Activated naive CD8-positive, alpha-beta T cell treated with anti-CD3 and anti-CD28 coated beads for 36 hours (primary cell): Measurements from ENCODE around the gene DEFB110. TPM values are rescaled to one million over a fixed set of nuclear protein-coding genes. Genes with fewer than 3 reads are reported as not detected.

Source experiments
- DNase-seq: peaks from one replicate; pipeline ENCODE4 v3.0.0; 2021
- H3K27ac Mint-ChIP-seq: one replicate; pipeline ENCODE4 v1.8.0; 2022; ENCODE audit warnings: mild to moderate bottlenecking, moderate library complexity, mixed read lengths
- H3K27me3 Mint-ChIP-seq: one replicate; pipeline ENCODE4 v1.8.0; 2022; ENCODE audit warnings: mild to moderate bottlenecking, mixed read lengths
- H3K36me3 Mint-ChIP-seq: one replicate; pipeline ENCODE4 v1.8.0; 2021; ENCODE audit warnings: mild to moderate bottlenecking, mixed read lengths
- H3K4me1 Mint-ChIP-seq: one replicate; pipeline ENCODE4 v1.8.0; 2021; ENCODE audit warnings: mixed read lengths
- H3K4me3 Mint-ChIP-seq: one replicate; pipeline ENCODE4 v1.8.0; 2022; ENCODE audit warnings: mild to moderate bottlenecking, moderate library complexity, mixed read lengths
- H3K9me3 Mint-ChIP-seq: one replicate; pipeline ENCODE4 v1.8.0; 2022; ENCODE audit warnings: mixed read lengths
- total RNA-seq, 2 experiments: library from RNA; stranded (reverse); gene quantifications; one replicate each; pipeline ENCODE4 v1.2.3, GENCODE V29; 2021

The DEFB110 gene
- not detected for total RNA-seq

DNA sequence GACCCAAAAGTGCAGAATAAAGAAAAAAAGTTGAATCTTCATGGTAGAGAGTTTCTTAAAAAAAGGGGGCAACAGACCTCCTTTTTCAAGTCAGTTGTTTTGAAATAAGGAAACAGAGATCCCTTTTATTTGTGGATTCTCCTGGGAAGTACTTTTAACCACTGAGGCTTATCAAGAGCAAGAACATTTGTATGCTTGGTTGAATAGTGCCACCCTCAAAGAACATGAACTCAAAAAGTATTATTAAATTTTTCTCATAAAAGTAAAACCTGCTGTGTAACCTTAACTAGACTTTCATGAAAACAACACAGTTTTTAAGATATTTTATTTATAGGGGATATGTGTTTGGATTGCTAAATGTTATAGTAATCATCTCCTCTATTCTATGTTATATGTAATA, at the start of gene DEFB110:
TSS of gene DEFB110 (minus strand) at position 101 of the 400 bp plus-strand sequence. CDS start at position 42, 59 bp downstream.
- Mint-ChIP-seq H3K9me3 (peaks cover 3% of the 10 kb centered on the region), H3K4me1 (no peaks in the 10 kb centered on the region), H3K4me3 (no peak within 1 kb of the TSS), H3K27ac (no peak within 1 kb of the TSS), H3K27me3 (no peaks in the 10 kb centered on the region), H3K36me3 (no peaks in the 10 kb centered on the region)
- DNase-seq: no peak

DNA sequence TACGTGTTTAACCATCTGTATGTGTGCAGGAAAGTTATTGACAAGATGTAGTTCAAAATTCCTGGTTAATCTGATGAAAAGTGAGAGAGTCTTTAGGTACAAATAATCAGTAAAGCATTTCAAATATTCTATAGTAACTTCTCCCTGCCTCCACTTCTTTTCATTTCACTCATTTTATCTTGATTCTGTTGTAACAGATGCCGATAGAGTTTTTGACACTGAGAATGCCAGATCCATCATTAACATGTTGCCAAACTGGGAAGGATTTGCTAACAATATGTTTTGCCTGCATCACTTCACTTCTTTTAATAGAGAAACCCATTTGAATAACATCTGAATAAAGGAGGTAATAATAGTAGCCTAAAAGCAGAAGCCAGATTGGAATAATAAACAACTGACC, 48.3 kb upstream of the DEFB110 start:
- no peaks in the 10 kb centered on the region for H3K4me1 Mint-ChIP-seq
- H3K4me3 Mint-ChIP-seq: no peak overlapping the region
- H3K9me3 Mint-ChIP-seq: no peaks in the 10 kb centered on the region
- no peak for DNase-seq
- H3K27ac Mint-ChIP-seq: no peak overlapping the region
- H3K36me3 Mint-ChIP-seq: no peaks in the 10 kb centered on the region
- H3K27me3 Mint-ChIP-seq: no peaks in the 10 kb centered on the region

DNA sequence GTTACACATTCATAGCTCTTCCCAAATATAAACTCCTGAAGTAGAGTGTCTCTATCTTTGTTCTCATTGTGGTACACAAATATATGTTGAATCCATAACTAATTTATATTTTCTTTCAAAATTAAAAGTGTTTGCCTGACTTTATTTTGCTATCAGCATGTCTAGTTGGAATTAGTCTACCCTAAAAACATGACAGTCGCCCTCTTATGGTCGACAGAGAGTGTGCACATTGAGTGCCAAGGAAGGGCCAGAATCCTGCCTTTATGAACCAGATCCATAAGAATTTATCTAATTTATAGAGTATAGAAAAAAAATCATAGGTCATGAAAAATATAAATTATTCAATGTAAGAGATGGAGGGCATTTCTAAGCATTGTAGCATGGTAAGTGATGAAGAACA, 40.3 kb upstream of the DEFB110 start:
- H3K27ac Mint-ChIP-seq: no peak overlapping the region
- no peak for DNase-seq
- H3K27me3 Mint-ChIP-seq: no peaks in the 10 kb centered on the region
- H3K4me3 Mint-ChIP-seq: no peak overlapping the region
- H3K4me1 Mint-ChIP-seq: no peaks in the 10 kb centered on the region
- no peaks in the 10 kb centered on the region for H3K36me3 Mint-ChIP-seq
- peaks cover 4% of the 10 kb centered on the region for H3K9me3 Mint-ChIP-seq

DNA sequence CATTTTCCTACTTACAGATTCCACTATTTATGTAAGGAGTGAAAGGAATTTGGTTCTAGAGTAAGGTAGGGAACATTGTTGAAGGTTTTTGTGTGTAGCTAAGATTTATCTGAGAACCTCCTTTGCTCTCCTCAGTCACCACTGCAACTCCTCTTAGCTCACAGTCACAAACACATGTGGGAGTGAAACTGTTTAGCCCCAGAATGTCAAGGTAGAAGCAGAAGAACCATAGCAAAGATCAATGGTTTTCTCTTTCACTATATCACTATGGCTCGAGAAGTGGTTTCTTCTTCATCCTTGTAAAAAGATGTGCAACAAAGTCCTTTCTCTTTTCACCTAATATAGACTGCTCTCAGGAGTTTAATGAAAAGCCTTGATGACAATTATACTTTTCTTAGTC, 34.4 kb upstream of the DEFB110 start:
- no peaks in the 10 kb centered on the region for H3K27me3 Mint-ChIP-seq
- no peak overlapping the region for H3K4me3 Mint-ChIP-seq
- no peak overlapping the region for H3K27ac Mint-ChIP-seq
- no peaks in the 10 kb centered on the region for H3K9me3 Mint-ChIP-seq
- no peak for DNase-seq
- H3K4me1 Mint-ChIP-seq: no peaks in the 10 kb centered on the region
- no peaks in the 10 kb centered on the region for H3K36me3 Mint-ChIP-seq

DNA sequence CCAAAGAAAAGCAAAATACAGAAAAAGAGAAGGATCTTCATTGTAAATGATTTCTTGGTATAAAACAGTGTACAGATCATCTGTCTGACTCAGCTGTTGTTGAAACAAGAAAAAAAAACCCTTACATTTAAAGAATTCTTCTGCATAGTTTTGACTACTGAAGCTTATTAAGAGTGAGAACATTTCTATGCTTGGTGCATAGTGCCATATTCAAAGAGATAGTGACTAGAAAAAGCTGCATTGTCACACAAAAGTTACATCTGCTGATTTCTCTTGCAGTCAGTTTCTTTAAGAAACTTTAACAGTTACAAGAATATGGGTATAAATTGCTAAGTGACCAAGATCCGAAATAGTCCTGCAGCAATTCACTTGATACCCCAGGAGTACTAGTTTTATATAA, 28.0 kb upstream of the DEFB110 start, which contains the start of gene DEFB112:
TSS of gene DEFB112 (minus strand) at position 101 of the 400 bp plus-strand sequence. CDS start at position 41, 60 bp downstream.
- H3K4me3 Mint-ChIP-seq: no peak within 1 kb of the TSS
- no peak within 1 kb of the TSS for H3K27ac Mint-ChIP-seq
- H3K27me3 Mint-ChIP-seq: no peaks in the 10 kb centered on the region
- no peaks in the 10 kb centered on the region for H3K9me3 Mint-ChIP-seq
- DNase-seq: no peak
- H3K4me1 Mint-ChIP-seq: no peaks in the 10 kb centered on the region
- no peaks in the 10 kb centered on the region for H3K36me3 Mint-ChIP-seq

DNA sequence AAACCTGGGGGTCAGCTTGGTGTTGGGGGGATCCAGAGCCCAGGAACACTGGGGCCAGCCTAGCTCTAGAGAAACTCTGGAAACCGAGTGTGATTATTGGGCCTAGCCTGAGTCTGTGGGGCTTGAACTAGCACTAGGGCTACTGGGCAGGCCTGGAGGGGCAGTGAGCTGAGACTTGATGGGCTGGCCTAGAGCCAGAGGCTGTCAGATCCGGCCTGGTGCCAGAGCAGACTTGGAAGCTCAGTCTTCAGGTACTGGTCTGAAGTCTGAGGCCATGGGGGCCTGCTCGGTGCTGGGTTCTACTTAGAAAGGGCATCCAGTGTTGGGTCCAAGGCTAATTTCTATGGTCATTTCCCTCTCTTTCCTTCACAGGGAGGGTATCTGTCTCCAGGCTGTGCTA, 25.2 kb upstream of the DEFB110 start:
- no peak for DNase-seq
- no peaks in the 10 kb centered on the region for H3K36me3 Mint-ChIP-seq
- no peak overlapping the region for H3K4me3 Mint-ChIP-seq
- no peaks in the 10 kb centered on the region for H3K9me3 Mint-ChIP-seq
- H3K27me3 Mint-ChIP-seq: no peaks in the 10 kb centered on the region
- H3K27ac Mint-ChIP-seq: no peak overlapping the region
- no peaks in the 10 kb centered on the region for H3K4me1 Mint-ChIP-seq

DNA sequence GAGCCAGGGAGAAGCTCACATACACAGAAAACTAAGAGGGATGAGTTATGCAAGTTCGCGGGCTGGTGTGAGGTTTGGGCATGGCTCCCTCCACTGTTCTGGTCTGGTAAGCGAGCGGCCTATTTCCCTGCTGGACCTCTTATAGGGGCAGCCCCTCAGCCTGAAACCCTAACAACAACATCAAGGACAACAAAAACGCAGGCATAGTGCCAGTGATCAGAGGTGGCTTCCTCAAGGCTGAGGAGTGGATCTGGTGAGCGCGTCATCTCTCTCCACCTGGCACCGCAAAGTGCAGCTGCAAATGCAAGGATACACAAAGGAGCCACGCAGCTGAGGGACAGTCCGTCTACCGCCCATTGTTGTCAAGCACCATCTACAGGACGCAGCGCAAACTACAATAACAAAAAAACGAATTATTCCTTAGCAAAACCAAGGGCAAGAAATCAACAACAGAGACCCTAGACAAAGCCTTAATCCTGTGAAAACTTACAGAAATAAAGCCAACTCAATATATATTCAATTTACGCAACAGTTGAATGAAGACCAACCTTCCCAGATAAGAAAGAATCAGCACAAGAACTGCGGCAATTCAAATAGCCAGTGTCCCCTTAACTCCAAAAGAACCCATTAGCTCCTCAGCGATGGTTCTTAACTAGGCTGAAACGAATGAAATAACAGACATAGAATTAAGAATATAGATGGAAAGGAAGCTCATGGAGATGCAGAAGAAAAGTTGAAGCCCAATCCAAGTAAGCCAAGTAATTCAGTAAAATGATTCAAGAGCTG, 9.2 kb upstream of the DEFB110 start:
- H3K36me3 Mint-ChIP-seq: no peaks in the 10 kb centered on the region
- H3K4me1 Mint-ChIP-seq: no peaks in the 10 kb centered on the region
- H3K27me3 Mint-ChIP-seq: no peaks in the 10 kb centered on the region
- no peak overlapping the region for H3K27ac Mint-ChIP-seq
- no peak overlapping the region for H3K4me3 Mint-ChIP-seq
- no peak for DNase-seq
- peaks cover 8% of the 10 kb centered on the region for H3K9me3 Mint-ChIP-seq

DNA sequence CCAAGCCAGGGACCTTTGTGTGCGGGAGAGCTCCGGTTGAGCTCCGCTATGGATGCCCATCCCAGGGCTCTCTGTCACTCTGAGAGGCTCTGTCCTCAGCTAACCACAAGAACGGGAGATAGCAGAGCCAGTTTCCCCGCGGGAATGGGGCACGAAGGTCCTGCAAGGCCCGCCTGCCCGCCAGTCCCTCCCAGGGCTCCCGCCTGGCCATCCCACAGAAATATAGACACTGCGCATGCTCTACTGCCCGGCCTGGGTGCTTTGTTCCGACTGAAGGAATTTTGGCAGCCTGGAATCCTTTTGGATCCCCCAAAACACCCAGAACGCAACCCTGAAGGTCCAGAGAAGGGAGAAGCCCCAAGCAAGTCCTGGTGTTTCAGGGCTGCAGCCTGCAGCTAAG, 8.6 kb upstream of the DEFB110 start:
- Mint-ChIP-seq H3K9me3 (peaks cover 8% of the 10 kb centered on the region), H3K27me3 (no peaks in the 10 kb centered on the region)

DNA sequence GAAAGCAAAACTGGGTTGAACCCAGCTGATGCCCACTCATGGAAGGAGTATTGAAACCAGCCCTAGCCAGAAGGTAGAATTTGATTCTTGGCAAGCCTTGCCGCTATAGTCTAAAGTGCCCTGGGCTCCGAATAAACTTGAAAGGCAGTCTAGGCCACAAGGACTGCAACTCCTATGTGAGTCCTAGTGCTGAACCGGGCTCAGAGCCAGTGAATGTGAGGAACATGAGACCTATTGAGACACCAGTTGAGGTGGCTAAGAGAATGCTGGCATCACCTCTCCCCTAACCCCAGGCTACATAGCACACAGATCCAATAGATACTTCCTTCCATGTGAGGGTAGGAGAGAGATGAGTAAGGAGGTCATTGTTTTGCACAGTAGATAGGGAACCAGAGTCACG, 3.5 kb upstream of the DEFB110 start:
- H3K9me3 Mint-ChIP-seq: peaks cover 3% of the 10 kb centered on the region
- no peak overlapping the region for H3K4me3 Mint-ChIP-seq
- no peaks in the 10 kb centered on the region for H3K27me3 Mint-ChIP-seq
- no peak for DNase-seq
- no peaks in the 10 kb centered on the region for H3K36me3 Mint-ChIP-seq
- H3K4me1 Mint-ChIP-seq: no peaks in the 10 kb centered on the region
- no peak overlapping the region for H3K27ac Mint-ChIP-seq

More for the DNA sequence above, 8.6 kb upstream of the DEFB110 start:
- H3K4me3 Mint-ChIP-seq: no peak overlapping the region
- H3K4me1 Mint-ChIP-seq: no peaks in the 10 kb centered on the region
- no peak overlapping the region for H3K27ac Mint-ChIP-seq
- DNase-seq: no peak
- H3K36me3 Mint-ChIP-seq: no peaks in the 10 kb centered on the region

DNA sequence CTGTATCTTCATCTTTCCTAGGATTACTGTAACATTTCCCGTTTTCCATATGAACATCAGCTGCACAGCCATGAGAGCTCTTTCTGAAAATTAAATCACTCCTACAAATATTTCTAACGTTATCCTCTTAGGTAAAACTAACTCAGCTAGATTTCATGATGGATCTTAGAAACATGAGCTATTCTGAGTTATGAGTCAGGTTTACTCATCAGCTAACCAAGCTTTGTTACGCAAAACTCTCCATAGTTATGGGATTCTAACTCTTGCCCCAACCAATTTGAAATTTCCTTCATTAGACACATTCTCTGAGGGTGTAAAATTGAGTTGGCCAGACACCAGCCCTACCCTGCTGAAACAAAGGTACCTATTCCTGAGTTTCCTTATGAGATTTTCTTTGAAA, 14.0 kb downstream of the DEFB110 start:
- Mint-ChIP-seq H3K36me3 (no peaks in the 10 kb centered on the region), H3K4me3 (no peak overlapping the region), H3K4me1 (no peaks in the 10 kb centered on the region), H3K27me3 (no peaks in the 10 kb centered on the region), H3K27ac (no peak overlapping the region), H3K9me3 (no peaks in the 10 kb centered on the region)
- DNase-seq: no peak

DNA sequence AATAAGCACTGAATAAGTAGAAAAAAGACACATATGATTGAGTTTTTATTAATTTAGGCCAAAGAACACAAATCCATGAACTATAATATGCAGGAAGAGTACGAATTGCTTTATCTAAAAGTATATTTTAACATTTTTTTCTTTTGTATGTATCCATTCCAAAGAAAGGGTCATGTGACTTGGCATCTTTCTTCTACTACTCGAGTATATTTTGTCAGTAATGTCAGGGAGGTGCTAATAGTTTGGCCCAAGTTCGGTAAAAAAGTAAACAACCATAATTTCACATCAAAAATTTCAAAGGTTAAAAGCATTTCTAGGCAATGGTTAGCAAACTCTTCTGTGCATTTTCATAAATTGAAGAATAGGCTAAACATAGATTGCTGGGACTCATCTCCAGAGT, 18.7 kb downstream of the DEFB110 start:
- Mint-ChIP-seq H3K4me1 (no peaks in the 10 kb centered on the region), H3K9me3 (no peaks in the 10 kb centered on the region), H3K36me3 (no peaks in the 10 kb centered on the region), H3K27me3 (no peaks in the 10 kb centered on the region), H3K4me3 (no peak overlapping the region), H3K27ac (no peak overlapping the region)
- DNase-seq: no peak

DNA sequence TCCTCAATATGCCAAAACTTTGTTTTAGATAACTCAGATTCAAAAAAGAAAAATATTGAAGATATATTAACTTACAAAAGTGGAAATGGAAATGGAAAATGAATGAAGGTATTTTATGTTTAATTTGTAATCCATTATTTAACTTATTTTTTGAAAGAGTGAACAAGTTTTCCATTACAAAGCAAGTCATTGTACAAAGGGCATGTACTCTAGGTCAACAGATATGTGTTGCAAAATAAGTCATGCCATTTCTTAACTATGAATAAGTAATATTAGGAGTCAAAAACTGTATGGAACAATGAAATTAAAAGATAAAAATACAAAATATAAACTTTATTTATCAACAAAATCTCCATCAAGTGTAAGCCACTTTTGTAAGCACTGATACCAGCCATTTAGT, 26.5 kb downstream of the DEFB110 start:
- Mint-ChIP-seq H3K27me3 (no peaks in the 10 kb centered on the region), H3K36me3 (no peaks in the 10 kb centered on the region), H3K9me3 (no peaks in the 10 kb centered on the region), H3K27ac (no peak overlapping the region), H3K4me1 (no peaks in the 10 kb centered on the region), H3K4me3 (no peak overlapping the region)
- DNase-seq: no peak

DNA sequence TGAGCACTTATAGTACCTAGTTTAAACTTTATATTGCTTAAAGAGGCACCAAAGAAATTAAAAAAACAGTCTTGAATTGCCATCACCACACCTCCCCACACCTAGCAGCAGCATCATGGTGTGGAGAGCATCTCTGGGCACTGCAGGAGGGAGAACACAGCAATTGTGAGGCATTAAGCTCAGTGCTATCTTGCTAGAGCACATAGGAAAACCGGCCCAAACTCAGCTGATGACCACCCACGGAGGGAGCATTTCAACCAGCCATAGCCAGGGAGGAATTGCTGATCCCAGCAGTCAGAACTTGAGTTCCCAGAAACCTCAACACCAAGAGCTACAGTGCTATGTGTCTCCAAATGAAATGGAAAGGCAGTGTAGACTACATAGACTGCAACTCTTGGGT, 32.9 kb downstream of the DEFB110 start:
- H3K4me3 Mint-ChIP-seq: no peak overlapping the region
- no peaks in the 10 kb centered on the region for H3K27me3 Mint-ChIP-seq
- no peak overlapping the region for H3K27ac Mint-ChIP-seq
- no peak for DNase-seq
- no peaks in the 10 kb centered on the region for H3K36me3 Mint-ChIP-seq
- no peaks in the 10 kb centered on the region for H3K9me3 Mint-ChIP-seq
- H3K4me1 Mint-ChIP-seq: no peaks in the 10 kb centered on the region

DNA sequence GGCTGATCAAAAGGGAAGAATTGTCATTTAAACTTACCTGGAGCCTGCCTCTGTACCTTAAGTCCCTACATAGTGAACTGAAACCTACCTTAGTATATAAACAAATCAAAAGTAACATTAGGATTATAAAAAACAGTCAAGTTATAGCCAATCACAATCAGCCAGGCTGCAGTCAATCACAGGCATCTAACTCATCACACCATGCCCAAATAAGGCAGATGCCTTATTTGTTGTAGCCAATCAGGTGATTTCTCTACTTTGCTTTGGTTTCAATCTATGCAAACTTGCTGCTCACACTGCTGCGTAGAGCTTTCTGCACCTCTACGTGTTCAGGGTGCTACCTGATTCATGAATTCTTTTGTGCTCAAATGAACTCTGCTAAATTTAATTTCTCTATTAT, 34.0 kb downstream of the DEFB110 start:
- H3K4me1 Mint-ChIP-seq: no peaks in the 10 kb centered on the region
- no peaks in the 10 kb centered on the region for H3K36me3 Mint-ChIP-seq
- H3K9me3 Mint-ChIP-seq: no peaks in the 10 kb centered on the region
- H3K27ac Mint-ChIP-seq: no peak overlapping the region
- no peak for DNase-seq
- H3K4me3 Mint-ChIP-seq: no peak overlapping the region
- H3K27me3 Mint-ChIP-seq: no peaks in the 10 kb centered on the region

DNA sequence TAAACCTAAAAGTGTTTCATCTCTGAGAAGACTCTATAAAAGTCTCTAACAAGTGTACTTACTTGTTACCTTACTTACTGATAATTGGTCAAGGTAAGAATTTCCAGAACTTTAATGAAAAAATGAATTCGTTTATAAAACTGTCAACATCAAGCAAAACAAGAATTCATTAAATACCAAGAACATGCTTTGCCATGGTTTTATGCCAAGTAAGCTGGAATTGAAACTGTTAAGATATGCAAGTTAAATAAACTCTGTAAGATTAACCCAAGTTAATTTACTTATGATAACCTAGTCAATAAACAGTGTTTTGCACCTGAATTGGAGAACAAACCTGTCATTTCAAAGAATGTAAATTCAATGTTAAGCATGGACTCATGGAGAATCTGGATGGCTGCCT, 35.2 kb downstream of the DEFB110 start:
- Mint-ChIP-seq H3K4me3 (no peak overlapping the region), H3K4me1 (no peaks in the 10 kb centered on the region), H3K9me3 (no peaks in the 10 kb centered on the region), H3K27ac (no peak overlapping the region), H3K36me3 (no peaks in the 10 kb centered on the region), H3K27me3 (no peaks in the 10 kb centered on the region)
- no peak for DNase-seq

DNA sequence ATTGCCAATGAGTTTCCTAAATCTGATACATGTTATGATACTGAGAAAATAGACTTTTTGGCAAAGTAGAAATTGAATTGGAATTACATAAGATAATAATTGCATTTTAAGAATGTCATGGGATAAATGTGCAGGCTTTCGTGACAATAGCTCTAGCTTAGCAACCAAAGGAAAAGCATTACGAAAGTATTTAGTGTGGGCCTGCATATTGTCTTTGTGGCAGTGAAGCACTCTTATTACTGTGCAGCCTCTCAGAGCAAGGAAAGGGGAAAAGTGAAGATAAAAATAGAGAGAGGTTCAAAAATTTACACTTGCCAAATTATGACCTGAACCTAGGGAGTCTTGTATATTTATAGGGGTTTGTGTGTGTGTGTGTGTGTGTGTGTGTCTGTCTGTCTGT, 39.7 kb downstream of the DEFB110 start:
- Mint-ChIP-seq H3K9me3 (no peaks in the 10 kb centered on the region), H3K4me1 (peaks cover 3% of the 10 kb centered on the region), H3K27ac (no peak overlapping the region), H3K4me3 (no peak overlapping the region), H3K36me3 (no peaks in the 10 kb centered on the region), H3K27me3 (no peaks in the 10 kb centered on the region)
- DNase-seq: no peak
